NCI-H2196 (cell line): Measurements from ENCODE around the gene CDH13.

ENCODE experiments used
- DNase-seq: peaks from one replicate; lab custom pipeline; 2025; ENCODE audit not compliant: unreplicated experiment; lab: John Stamatoyannopoulos, UW

The CDH13 gene

DNA sequence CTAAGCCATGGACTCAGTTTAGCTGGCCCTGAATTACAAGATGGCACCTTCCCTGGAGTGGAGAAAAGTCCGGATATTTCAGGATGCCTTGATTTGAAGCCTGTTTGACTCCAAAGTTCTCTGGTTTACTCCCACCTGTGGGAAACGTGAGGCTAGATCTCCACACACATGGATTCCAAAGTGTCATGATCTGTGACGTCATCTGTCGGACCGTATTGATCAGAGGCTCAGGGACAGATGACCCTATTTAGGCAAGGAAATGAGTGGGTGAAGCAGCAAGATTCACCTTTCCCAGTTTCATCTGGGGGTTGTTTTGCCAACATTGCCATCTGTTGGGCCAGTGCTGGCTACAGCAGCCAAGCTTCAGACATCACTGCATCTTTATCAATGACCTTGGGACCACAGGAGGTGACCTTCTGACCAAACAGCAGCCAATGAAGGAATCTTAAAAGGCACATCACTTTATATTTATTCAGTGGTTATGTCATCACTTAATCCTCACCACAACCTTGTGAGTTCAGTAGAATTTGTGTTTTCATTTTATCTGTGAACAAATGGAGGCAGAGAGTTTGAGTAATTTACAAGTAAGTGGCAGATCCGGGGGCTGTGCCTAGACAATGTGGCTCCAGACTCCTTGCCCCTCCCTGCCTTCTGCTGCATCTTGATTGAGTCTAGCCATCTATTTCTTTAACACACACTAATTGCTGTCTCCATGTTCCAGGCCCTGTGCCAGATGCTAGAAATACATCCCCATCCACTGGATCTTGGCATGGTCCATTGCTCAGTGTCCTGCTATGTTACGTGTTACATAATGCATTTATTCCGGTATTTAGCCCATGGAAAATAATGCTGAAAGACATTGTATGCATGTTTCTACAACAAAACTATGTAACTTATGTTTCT is 1.5 kb upstream of the CDH13 start:
- DNase-seq, result no peak

DNA sequence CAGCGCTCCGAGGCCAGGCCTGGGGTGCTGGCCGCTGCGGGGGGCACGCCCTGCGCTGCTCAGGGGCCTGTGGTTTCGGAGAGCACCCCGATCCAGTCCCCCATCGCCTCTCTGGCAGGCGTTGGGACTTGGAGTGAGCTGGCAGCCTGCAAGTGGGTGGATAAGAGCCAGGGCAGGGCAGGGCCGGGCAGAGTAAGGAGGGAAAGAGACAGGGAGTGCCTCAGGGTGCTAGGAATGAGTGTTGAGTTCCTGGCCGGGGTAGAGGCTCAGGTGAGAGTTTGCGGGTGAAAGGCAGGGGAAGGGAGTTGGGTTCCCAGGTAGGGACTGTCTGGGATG is 1.3 kb downstream of the CDH13 start:
- DNase-seq, result no peak

DNA sequence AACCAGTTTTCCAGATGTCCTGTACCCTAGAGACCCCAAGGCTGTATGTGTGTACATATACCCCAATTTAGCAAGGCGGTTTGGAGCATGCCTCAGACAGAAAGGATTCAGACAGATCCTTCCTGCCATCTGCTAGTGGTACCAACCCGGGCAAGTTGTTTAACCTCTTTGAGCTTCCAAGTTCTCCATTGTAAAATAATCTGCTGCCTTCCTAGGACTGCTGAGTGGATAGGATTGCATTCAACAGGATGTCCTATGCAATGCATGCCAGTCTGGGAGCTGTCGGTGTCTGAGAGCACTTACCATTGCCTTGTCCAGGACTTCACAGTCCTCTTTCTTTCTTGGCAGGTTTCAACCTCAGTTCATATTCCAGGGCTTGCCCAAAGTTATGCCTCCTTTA is 1.9 kb downstream of the CDH13 start:
- DNase-seq, result no peak

DNA sequence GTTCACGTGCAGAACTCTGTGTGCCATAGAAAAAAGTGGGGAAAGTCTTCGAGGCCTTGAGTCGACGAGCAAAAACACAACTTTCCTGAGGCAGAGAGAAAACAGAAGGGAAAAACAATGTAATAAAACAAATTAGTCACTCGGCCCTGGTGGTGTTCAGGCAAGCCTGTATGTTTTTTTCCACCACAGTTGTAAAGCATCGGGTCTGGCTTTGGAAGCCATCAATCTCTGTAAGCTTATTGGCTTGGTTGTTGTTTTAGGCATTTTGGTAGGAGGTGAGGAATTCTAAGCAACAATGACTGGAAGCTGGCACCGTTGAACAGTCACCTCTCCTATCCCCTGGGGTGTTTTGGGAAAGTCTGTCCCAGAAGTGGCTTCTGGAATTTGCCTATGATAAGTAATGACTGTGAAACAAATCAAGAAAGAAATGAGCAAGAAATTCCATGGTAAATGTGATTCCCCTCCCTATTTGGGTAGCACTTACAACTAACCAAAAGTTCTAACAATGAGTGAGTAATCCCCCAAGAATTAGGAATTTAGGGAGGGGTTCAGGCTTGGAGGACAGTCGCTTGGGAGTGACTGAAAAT is 2.8 kb downstream of the CDH13 start:
- DNase-seq, result no peak

GRCh38 chr16:82630219-82630618 is 3.5 kb downstream of the CDH13 start:
- no peak for DNase-seq

DNA sequence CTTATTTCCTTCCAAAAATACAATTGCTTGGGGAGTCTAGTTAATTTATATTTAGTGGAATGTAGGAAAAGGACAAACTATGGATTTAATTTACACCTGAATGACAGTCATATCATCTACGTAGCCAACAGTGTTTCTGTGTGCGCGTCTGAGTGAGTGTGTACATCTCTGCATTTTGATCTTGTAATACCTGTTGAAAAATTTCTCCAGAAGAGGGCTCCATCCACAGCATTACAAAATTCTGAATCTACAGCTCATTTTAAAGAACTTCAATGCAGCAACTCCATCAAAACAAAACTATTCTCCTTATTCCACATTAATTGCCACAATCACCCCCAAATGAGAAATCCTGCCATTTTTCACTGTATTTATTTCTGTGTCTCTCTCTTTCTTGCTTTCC is 3.9 kb downstream of the CDH13 start:
- DNase-seq, result no peak

DNA sequence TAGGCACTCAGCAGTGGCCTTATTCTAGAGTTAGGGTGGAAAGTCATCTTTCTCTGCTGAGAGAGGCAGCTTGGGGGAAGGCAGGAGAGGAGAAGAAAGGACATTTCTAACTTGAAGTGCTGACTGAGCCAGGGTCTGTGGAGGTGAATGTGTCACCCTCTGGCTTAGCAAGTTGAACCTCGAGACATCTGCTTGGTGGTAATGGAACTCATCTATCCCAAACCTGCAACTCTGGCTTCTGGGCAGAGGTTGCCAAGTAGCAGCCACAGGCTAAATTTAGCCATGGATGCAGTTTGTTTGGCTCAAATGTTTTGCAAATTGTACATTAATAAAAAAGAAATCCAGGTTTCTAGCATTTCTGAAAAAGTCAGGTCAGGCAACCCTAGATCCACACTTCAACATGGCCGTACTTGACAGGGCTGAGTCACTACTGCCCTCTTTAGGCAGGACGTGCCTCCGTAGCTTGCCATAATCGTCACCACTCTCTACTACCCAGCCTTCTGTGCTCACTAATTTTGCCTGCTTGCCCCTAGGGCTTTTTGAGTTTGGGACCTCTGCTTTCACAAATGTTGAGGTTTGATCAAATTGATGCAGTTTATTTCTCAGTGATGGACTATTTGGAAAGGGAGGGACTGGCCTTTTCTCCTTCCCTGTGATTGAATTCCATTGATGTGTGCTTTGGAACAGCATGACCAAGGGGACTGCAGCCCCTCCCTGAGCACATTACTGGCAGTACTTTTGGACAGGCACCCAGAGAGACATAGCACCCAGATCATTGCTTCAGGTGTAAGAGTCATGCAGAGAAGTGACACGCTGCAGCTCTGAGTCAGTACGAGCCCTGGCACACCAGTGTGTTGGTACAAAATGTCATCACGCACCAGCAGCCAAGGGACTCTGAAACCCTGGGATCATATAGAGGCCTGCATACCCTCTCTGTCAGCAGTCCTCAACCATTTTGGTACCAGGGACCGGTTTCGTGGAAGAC is 5.2 kb downstream of the CDH13 start:
- DNase-seq, result no peak

GRCh38 chr16:82633964-82634600 is 7.3 kb downstream of the CDH13 start:
- DNase-seq, result no peak

DNA sequence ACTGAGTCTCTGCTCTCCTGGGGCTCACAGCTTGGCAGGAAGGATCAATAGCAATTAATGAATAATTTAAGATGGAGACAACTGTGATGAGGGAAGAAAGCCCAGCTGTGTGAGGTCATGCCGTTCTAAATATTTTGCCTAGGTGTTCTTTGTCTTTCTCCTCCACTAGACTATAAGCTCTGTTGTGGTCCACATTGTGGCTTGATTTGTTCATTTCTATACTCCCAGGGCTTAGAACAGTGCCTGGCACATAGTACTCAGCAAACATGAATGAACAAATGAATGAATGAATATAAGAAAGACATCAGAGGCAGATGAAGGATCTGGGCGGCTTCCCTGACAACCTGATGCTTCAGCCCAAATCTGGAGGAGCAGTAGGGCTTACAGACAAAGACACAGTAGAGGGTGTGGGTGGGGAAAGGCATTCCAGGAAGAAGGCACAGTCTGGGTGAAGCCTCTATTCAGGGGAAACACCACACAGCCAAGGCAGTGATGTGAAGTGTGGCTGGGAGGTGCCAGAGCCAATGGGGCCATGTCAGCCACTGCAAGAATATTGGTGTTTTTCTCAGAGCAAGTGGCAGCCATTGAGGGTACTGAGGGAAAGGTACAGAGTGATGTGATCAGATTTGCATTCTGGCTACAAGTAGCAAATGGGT is 8.3 kb downstream of the CDH13 start:
- DNase-seq, result no peak

GRCh38 chr16:82636485-82636884 is 9.7 kb downstream of the CDH13 start:
- DNase-seq, result no peak

GRCh38 chr16:82636958-82637357 is 10.2 kb downstream of the CDH13 start:
- DNase-seq, result no peak

GRCh38 chr16:82638095-82638798 is 11.5 kb downstream of the CDH13 start:
- no peak for DNase-seq

DNA sequence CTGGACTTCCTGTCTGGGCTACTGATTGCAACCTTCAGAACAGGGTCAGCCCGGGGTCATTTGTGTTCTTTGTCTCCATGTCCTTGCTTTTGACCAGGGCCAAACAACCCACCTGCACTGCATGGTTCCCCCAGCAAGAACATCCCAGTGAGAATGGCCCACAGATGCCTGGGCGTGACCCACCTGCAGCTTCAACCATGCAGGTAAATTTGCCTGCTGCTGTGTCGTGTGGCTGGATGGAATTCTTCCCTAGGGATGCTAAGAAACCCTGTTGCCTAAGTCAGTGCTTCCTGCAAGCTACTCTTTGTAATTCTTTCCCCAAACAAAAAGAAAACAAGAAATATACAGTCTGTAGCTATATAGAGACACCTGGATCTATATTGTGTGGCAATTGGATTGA is 12.5 kb downstream of the CDH13 start:
- DNase-seq, result no peak

DNA sequence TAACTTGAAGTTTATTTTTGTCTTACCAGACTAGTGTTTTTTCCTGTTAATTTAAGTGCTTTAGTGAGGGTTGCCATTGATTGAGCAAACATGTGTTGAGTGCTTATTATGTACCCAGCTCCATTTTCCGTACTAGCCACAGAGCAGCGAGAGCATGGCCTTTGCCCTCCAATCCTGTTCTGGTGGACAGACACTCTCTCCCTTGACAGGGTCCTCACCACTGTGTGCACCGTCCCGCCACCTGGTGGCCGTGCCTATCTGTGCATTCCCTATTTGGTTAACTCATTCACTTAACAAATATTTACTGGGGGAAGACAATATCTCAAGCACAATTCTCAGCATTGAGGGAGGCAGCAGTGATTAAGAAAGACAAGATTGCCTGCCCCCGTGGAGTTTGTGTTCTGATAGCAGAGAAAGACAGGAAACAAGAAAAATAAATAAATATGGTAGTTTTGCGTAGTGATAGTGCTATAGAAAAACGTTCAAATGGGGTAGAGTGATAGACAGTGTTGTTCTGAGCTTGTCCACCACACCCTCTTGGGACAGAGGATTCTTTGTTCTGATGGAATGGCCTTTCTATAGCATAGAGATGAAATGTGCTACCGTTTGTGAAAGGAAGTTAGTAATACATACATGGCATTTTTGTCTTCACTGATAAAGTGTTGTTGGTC is 13.0 kb downstream of the CDH13 start:
- no peak for DNase-seq

DNA sequence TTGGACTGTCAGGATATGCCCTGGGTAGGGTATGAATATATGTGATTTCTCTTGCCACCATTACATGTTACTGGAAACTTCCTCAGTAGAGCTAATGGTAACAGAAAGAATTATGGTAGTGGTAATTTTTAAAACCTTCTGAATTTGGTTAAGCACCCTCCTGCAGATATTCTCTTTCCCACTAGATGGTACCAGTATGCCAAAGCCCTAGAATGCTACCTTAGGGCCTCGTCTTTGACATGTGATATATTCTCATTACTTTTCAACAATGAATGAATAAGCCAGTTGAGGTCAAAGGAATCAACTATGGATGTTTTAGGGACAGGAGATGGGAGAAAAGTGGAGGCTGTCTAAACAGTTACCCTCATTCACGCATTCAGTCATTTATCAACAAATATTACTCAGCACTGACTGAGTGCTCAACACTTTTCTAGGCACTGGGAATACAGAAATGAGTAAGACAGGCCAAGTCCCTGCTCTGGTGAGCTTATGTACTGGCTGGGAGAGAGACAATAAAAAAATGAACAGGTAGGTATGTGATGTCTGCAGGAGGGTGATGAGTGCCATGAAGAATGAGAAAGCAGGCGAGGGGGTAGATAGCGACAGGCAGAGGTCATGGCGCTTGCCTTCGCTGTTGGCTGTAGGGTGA is 14.7 kb downstream of the CDH13 start:
- DNase-seq, result no peak

DNA sequence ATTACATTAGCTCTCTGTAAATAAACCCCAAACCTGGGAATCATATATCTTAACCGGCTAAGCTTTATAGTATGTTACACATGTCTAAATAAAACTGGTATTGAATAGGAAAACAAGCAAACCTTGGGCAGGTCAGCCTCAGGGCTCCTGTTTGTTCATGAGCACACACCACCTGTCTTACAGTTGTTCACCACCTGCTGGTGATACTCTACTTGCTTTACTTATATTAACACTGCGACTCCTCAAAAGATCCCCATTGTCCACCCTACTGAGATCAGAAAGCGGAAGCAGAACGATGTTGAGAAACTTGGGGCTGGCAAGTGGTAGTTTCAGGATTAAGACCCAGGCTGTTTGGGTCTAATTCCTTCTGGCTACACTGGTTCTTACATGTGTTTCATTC is 16.4 kb downstream of the CDH13 start:
- DNase-seq, result no peak

- DNase-seq, result no peak
These were observed 17.3 kb downstream of the CDH13 start for GRCh38 chr16:82643936-82644630.

DNA sequence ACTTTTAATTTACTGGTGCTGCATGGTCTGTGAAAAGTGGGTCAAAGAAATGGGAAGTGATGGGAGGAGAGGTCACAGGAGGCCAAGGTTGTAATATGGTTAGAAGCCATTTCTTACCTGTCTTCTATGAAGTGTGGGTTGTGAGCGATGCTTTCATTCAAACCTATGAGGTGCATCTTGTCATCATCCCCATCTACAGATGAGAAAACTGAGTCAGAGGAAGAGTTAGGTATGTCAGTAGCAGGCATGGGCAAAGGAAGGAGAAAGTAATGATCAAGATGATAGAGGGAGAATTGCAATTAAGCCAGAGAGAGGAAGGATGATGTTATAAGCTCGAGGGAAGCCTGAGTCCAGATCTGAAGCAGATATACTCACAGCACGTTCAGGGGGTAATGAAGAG is 19.7 kb downstream of the CDH13 start:
- no peak for DNase-seq
